OCI-M2 (cell line): ENCODE data around the gene PITPNC1.
A peak's percentile ranks its signal among the peaks of the same experiment; 100 is the strongest.
"Not testable (repeated sequence)": the region's sequence is repeated elsewhere in the genome, so short reads cannot be mapped to it uniquely, and the experiment has no call there.

Experiments
- DNase-seq: peaks from one replicate; lab custom pipeline; 2025; ENCODE audit not compliant: unreplicated experiment; lab: John Stamatoyannopoulos, UW

Gene PITPNC1

GRCh38 chr17:67711916-67712315, 334.8 kb downstream of the PITPNC1 start:
- no peak for DNase-seq

DNA sequence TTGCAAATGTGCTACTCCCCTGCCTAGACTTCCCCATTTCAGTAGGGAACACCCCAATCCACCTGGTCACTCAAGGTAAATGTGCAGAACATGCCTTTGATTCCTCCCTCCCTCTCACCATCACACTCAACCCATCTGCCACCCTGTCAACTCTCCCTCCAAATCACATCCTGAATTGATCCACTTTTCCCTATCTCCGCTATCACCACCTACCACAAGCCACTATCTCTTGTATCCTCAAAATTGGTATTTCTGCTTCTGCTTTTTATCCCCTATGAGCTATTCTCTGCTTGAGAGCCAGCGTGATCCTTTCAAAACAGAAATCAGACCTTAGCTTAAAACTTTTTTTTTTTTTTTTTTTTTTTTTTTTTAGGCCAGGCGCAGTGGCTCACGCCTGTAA, 335.3 kb downstream of the PITPNC1 start:
- no peak for DNase-seq

DNA sequence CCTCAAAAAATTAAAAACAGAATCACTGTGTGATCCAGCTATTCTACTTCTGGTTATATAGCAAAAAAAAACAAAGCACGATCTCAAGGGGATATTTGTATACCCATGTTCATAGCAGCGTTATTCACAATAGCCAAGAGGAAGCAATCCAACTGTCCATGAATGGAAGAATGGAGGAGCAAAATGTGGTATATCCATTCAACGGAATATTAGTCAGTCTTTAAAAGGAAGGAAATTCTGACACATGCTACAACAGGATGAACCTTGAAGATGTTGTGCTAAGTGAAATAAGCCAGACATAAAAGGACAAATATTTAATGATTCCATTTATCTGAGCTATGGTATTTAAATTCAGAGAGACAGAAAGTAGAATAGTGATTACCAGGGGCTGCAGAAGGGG, 336.1 kb downstream of the PITPNC1 start:
- no peak for DNase-seq

DNA sequence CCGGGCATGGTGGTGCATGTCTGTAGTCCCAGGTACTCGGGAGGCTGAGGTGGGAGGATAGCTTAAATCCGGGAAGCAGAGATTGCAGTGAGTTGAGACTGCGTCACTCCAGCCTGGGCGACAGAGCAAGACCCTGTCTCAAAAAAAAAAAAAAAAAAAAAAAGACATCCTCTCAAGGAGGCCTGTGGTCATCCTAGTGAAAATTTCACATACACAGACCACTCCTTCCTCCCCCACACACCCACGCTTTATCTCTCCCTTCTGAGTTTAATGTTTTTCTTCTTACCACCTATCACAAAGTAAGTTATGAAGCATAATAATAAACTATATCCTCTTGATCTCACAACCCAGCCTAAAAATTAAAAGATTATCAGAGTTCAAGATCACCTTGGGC, 339.3 kb downstream of the PITPNC1 start:
- no peak for DNase-seq

DNA sequence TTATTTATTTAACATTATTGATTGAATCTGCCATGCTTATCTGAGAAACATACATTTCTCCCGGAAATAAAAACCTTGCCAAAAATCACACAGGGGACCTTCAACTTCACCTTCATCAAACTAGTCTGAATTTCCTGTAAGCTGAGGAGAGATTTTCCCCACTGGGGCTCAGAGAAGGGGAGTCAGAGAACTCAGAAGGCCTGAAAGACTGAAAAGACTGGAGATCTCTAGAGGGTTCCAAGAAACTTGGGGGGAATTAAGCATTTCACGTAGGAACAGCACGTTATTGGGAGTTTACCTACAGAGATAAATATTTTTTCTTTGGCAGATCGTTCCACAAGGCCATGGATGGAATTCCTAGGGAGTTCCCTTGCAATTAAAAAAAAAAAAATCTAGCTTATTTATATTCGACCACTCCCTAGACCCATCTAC, 340.1 kb downstream of the PITPNC1 start:
- DNase-seq: no peak

DNA sequence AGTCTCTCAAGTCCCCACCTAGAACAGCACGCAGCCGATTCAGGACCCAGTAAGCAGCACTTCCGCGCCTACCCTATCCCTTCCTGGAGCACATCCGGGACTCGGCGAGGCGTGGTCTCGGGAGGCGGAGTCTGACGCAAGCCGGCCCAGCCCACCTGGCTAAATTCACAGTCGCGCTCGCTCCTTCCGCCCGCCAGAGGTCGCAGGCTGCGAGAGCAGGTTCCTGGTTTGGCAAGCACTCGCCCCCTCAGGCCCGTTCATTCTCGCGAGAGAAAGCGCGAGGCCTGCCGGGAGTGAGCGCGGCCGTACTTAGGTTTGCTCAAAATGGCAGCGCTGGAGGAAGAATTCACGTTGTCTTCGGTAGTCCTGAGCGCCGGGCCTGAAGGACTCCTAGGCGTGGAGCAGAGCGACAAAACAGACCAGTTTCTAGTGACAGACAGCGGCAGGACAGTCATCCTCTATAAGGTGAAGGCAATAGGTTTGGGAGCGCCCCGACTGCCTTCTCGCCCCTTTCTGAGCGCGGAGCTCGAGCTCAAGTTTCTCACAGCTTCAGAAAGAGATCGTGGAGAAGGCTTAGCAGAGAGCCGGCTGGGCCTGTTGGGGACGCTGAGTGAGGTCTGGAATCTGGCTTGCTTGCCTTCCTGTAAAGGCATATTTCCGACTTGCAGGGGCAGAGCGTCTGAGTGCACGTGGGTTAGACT, 340.7 kb downstream of the PITPNC1 start, which contains the start of gene NOL11:
NOL11 (plus strand) TSS at position 313 of the 701 bp plus-strand sequence; CDS start at position 325, 12 bp downstream.
- DNase-seq: peak; percentile 68

DNA sequence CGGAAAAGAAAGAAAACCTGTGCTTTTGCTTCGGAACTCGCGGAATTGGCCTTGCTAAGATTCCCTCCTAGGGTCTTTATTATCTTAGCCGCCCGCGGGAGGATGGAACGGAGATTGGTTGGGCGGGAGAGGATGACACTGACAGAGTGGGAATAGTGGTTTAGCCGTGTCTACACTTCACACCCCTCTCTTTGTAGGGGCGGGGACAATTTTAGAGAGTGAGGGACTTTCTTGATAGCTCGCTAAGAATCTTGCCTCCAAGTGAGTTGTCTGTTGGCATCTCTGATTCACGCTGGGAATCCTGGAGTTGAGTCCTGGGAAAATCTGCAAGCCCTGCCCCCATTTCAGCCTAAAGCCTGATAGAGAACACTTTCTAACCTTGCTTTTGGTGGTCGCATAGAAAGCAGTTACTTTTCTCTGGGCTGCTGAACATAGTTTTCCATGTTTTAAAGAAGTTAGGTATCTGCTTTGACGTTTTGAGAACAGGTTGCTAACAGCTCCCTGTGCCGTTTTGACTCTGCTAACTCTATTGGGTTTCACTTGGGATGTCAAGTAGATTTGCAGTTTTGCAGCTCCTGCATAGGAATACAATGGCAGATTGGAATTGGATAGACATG, 341.4 kb downstream of the PITPNC1 start:
- DNase-seq: no peak

- no peak for DNase-seq
Observed at GRCh38 chr17:67725373-67725791, 348.3 kb downstream of the PITPNC1 start.

- no peak for DNase-seq
Observed at GRCh38 chr17:67725807-67726206, 348.7 kb downstream of the PITPNC1 start.

DNA sequence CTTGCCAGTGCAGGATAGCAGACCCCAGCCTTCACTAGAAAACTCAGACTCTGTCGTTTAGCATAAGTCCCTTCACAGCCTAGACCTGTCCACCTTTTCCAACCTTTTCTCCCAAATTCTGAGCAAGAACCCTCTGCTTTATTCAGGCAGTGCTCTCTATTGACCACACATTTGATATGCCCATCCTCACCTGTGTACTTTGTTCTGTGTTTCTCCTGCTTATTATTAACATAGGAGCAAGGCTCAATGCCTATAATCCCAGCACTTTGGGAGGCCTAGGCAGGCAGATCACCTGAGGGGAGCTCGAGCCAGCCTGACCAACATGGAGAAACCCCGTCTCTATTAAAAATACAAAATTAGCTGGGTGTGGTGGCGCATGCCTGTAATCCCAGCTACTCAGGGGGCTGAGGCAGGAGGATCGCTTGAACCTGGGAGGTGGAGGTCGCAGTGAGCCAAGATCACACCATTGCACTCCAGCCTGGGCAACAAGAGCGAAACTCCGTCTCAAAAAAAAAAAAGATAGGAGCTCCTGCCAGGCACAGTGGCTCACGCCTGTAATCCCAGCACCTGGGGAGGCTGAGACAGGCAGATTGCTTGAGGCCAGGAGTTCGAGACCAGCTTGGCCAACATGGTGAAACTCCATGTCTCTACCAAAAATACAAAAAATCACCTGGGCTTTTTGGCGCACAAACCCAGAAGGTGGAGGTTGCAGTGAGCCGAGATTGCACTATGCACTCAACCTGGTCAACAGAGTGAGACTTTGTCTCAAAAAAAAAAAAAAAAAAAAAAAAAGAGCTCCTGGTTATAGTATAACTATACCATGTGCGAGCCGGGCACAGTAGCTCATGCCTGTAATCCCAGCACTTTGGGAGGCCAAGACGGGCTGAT, 350.3 kb downstream of the PITPNC1 start:
- not testable (repeated sequence) for DNase-seq

- no peak for DNase-seq
Observed at GRCh38 chr17:67729903-67730302, 352.8 kb downstream of the PITPNC1 start.

GRCh38 chr17:67730731-67731130, 353.6 kb downstream of the PITPNC1 start:
- no peak for DNase-seq

- no peak for DNase-seq
Observed at GRCh38 chr17:67733449-67733848, 356.4 kb downstream of the PITPNC1 start.

DNA sequence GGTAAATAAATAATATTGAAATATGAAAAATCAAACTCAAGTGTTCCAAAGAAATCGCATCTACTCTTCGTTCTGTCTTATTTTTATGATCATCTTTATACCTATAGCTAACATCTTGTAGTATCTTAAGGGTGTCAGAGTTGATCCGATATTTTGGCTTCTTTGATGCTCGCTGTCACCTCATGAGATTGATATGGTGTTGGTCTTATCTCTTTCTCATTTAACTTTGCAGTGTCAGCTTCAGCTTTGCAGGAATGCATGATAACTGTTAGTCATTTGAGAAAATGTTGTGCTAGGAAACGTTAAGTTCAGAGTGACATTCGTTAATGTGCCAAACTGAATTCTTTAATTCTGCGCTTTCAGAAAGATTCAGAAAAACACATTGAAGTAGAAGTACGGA, 360.1 kb downstream of the PITPNC1 start:
- no peak for DNase-seq

GRCh38 chr17:67742025-67742424, 364.9 kb downstream of the PITPNC1 start:
- DNase-seq: no peak
